Measurements from ENCODE around the gene ERCC1. TPM values are rescaled to one million over a fixed set of nuclear protein-coding genes. Genes with fewer than 3 reads are reported as not detected.
A peak's percentile ranks its signal among the peaks of the same experiment; 100 is the strongest.

ERCC1 gene
- polyA plus RNA-seq, 2 of the 4 experiments (the other 2 are of a cell fraction), result 81.7 to 93.0 TPM

GRCh38 chr19:45442408-45442777, 18.7 kb upstream of the ERCC1 start:
- TF ChIP-seq HOXA7 (CRISPR knock-in tag; IDR thresholded peaks at IDR 0.05) (0 out of 2 replicates have a peak, but pooled peaks have one; percentile 21), ZFP36 (IDR thresholded peaks at IDR 0.05; ENCODE audit: borderline replicate concordance, partially characterized antibody) (peak; percentile 83), CHD2 (IDR thresholded peaks at IDR 0.05; ENCODE audit: low read length, partially characterized antibody) (no peak), RCOR1 (IDR thresholded peaks at IDR 0.05; ENCODE audit: low read depth, low read length) (peak; percentile 93), CHD4 (IDR thresholded peaks at IDR 0.05; ENCODE audit: borderline replicate concordance) (peak; percentile 76; the same call in 1 of the 2 replicates), HDAC2 (IDR thresholded peaks at IDR 0.05) (peak; percentile 93), KDM1A (IDR thresholded peaks at IDR 0.05; ENCODE audit: low read depth) (peak; percentile 93; the same call in 1 of the 2 replicates), EHF (CRISPR knock-in tag; IDR thresholded peaks at IDR 0.05) (0 out of 2 replicates have a peak, but pooled peaks have one; percentile 20), E2F6 (IDR thresholded peaks at IDR 0.05; ENCODE audit: borderline replicate concordance, low read depth) (no peak)
- DNase-seq (ENCODE audit: low read depth in 1 of 2, low spot score in 1 of 2), result no peak
- Histone ChIP-seq H3K4me1 (peaks cover 31% of the 10 kb centered on the region), H3K4me2 (peak overlapping the region; percentile 99; the same call in 2 of the 3 replicates), H3K27ac (peak overlapping the region in 1 of 2 experiments; percentile 86; a peak in 2 of 6 replicates), H3K4me3 (no peak overlapping the region), H3K9me3 (no peaks in the 10 kb centered on the region)
- ChIA-PET POLR2A (interaction anchor here (4.6 kb wide), 1 partner anchor 26 kb away, joined by 40 read pairs; the partner anchor contains the start of gene FOSB), CTCF (interaction anchor here (0.6 to 27.6 kb wide), 5 partner anchors 14 to 200 kb away, joined by 3 to 1883 read pairs (median 201); partner anchors contain the start of genes ERCC1, FOSB, PPM1N and RTN2)
- 77% methylated on average over 2 of the region's 2 CpGs for WGBS (ENCODE audit: missing lambda C conversion rate)
- no peak for FAIRE-seq
- ATAC-seq, result no peak

- no peak overlapping the region for H3K4me3 ChIP-seq
- 85% methylated on average over 9 of the region's 9 CpGs for WGBS (ENCODE audit: missing lambda C conversion rate)
- peaks cover 31% of the 10 kb centered on the region for H3K4me1 ChIP-seq
- peak in 1 of 2 experiments; percentile 83 for DNase-seq (ENCODE audit: low read depth in 1 of 2, low spot score in 1 of 2)
- no peak for FAIRE-seq
- TF ChIP-seq BCL3 (IDR thresholded peaks at IDR 0.05) (no peak), NFE2L2 (conservative IDR thresholded peaks at IDR 0.05; ENCODE audit: low read length) (no peak), FOSL2 (IDR thresholded peaks at IDR 0.05) (no peak), FOSL2 (CRISPR knock-in tag; IDR thresholded peaks at IDR 0.05) (0 out of 2 replicates have a peak, but pooled peaks have one; percentile 2), USF2 (IDR thresholded peaks at IDR 0.05) (no peak), CBX2 (IDR thresholded peaks at IDR 0.05; ENCODE audit: borderline replicate concordance, low read depth) (no peak), MAX (IDR thresholded peaks at IDR 0.05) (peak; percentile 41; the same call in 1 of the 2 replicates), ATOH8 (CRISPR knock-in tag; IDR thresholded peaks at IDR 0.05; ENCODE audit: low read depth) (no peak)
- H3K9me3 ChIP-seq, result no peaks in the 10 kb centered on the region
- peak; percentile 11 to 54; a peak in 3 of 6 replicates for ATAC-seq
- H3K4me2 ChIP-seq, result no peak overlapping the region
- H3K27ac ChIP-seq, result peak overlapping the region in 1 of 2 experiments; percentile 95; a peak in 3 of 6 replicates
- ChIA-PET CTCF (interaction anchor here (0.6 to 27.6 kb wide), 10 partner anchors 13 to 248 kb away, joined by 3 to 1883 read pairs (median 38); partner anchors contain the start of genes ERCC1, FOSB, PPM1N and PPP1R13L), POLR2A (interaction anchor here (0.6 to 4.6 kb wide), 3 partner anchors 14 to 37 kb away, joined by 3 to 40 read pairs (median 34); partner anchors contain the start of gene FOSB)
Observed at GRCh38 chr19:45440873-45441654, 17.3 kb upstream of the ERCC1 start.

All from A549 (cell line).